Kidney (tissue), 14 donors: ENCODE data around the gene CHCHD1. TPM values are rescaled to one million over a fixed set of nuclear protein-coding genes. Genes with fewer than 3 reads are reported as not detected.
A peak's percentile ranks its signal among the peaks of the same experiment; 100 is the strongest.

Experiments
- DNase-seq, 5 donors: peaks; one replicate each; pipeline ENCODE4 v3.0.0-alpha.2; 2013 to 2020
- FAIRE-seq: peaks from 2 replicates; lab custom pipeline; 2012; peaks lifted over from hg19 to GRCh38; lab: Jason Lieb, UNC
- H3K27ac ChIP-seq, 2 donors: one replicate each; pipeline ENCODE4 v1.7.0; 2013; ENCODE audit warnings: low read depth in 2 of 2, low read length in 2 of 2, inconsistent platforms in 1 of 2
- H3K27me3 ChIP-seq: one replicate; pipeline ENCODE4 v1.7.1; 2013; ENCODE audit warnings: low read length, inconsistent platforms; ENCODE audit not compliant: control insufficient read depth, insufficient read depth
- H3K36me3 ChIP-seq, 3 donors: one replicate each; pipeline versions ENCODE4 v1.7.0 to v1.7.1; 2013; ENCODE audit warnings: low read length in 3 of 3, control low read depth in 1 of 3, inconsistent platforms in 1 of 3; ENCODE audit not compliant: insufficient read depth in 3 of 3, control insufficient read depth in 2 of 3
- H3K4me1 ChIP-seq, 3 donors: one replicate each; pipeline versions ENCODE4 v1.7.0 to v1.7.1; 2013; ENCODE audit warnings: low read length in 3 of 3, inconsistent platforms in 1 of 3, low read depth in 1 of 3; ENCODE audit not compliant: control insufficient read depth in 2 of 3, insufficient read depth in 2 of 3
- H3K4me3 ChIP-seq, 3 donors: one replicate each; pipeline versions ENCODE4 v1.7.0 to v1.8.1; 2013; ENCODE audit warnings: low read length in 3 of 3, control low read depth in 1 of 3, inconsistent platforms in 1 of 3
- H3K9ac ChIP-seq, 3 donors: one replicate each; pipeline versions ENCODE4 v1.7.0 to v1.7.1; 2013; ENCODE audit warnings: low read length in 3 of 3, control low read depth in 1 of 3, inconsistent platforms in 1 of 3
- H3K9me3 ChIP-seq, 3 donors: one replicate each; pipeline versions ENCODE4 v1.7.0 to v1.7.1; 2013; ENCODE audit warnings: low read length in 3 of 3, control low read depth in 1 of 3, inconsistent platforms in 1 of 3; ENCODE audit not compliant: control insufficient read depth in 2 of 3, insufficient read depth in 1 of 3
- CTCF ChIP-seq: IDR thresholded peaks from 3 replicates; pipeline ENCODE4 v1.5.1; 2012; ENCODE audit warnings: mild to moderate bottlenecking, moderate library complexity, borderline replicate concordance; ENCODE audit not compliant: insufficient read depth; ENCODE audit errors: extremely low read depth
- intact Hi-C: fragments of 100-400 bp; cut with DNase I; formaldehyde crosslinking; loops from one replicate; pipeline ENCODE4 v1.11.1; 2022
- polyA plus RNA-seq: library from polyadenylated mRNA; stranded (reverse); fragments of 350-450 nt; fragmentation: Illumina TruSeq; extraction: RNeasy Lipid Tissue Mini Kit (QIAGEN cat#74804); gene quantifications from one replicate; pipeline ENCODE4 v1.2.3, GENCODE V29; 2014; ENCODE audit warnings: low read depth, low replicate concordance; ENCODE audit not compliant: insufficient read depth
- total RNA-seq: library from RNA; stranded (reverse); fragmentation: NEBNext Ultra II Directional; extraction: Animal tissue kit (Norgen Biotek cat#: 25700); gene quantifications from one replicate; pipeline ENCODE4 v1.2.1, GENCODE V29; 2021
- donor health status: control.
- donor health status: control.
- donor health status: control.
- donor health status: control.
- donor health status: control.
- donor health status: DM: yes; HTN: yes; CAD: no.
- donor health status: Normal renal cell carcinoma (clear cell type).

CHCHD1 gene
- total and polyA plus RNA-seq, 2 donors from 2014 or later: 23.4 to 105 TPM

GRCh38 chr10:73817826-73818225 is 36.0 kb downstream of the CHCHD1 start:
- intact Hi-C loops: no loop called here
- TF ChIP-seq CTCF: no peak
- no peaks in the 10 kb centered on the region for H3K9me3 ChIP-seq
- peaks cover 0 to 10% (median 3%) of the 10 kb centered on the region in 3 donors for H3K4me1 ChIP-seq
- peaks cover 2 to 34% (median 4%) of the 10 kb centered on the region in 3 donors for H3K36me3 ChIP-seq
- H3K9ac ChIP-seq: no peak overlapping the region
- H3K4me3 ChIP-seq: no peak overlapping the region
- H3K27me3 ChIP-seq: no peaks in the 10 kb centered on the region
- FAIRE-seq: no peak
- DNase-seq: no peak
- peak overlapping the region in 1 of 2 donors; percentile 69 for H3K27ac ChIP-seq

GRCh38 chr10:73818402-73818801 is 36.6 kb downstream of the CHCHD1 start:
- no peak for DNase-seq

GRCh38 chr10:73819081-73819480 is 37.2 kb downstream of the CHCHD1 start:
- H3K27ac ChIP-seq: no peak overlapping the region
- H3K27me3 ChIP-seq: no peaks in the 10 kb centered on the region
- H3K36me3 ChIP-seq: peaks cover 2 to 39% (median 2%) of the 10 kb centered on the region in 3 donors
- FAIRE-seq (no peak), DNase-seq (peak in 4 of 5 donors; percentile 21 to 60 (median 42))
- peaks cover 0 to 10% (median 3%) of the 10 kb centered on the region in 3 donors for H3K4me1 ChIP-seq
- no peak for TF ChIP-seq CTCF
- H3K9me3 ChIP-seq: no peaks in the 10 kb centered on the region
- peak overlapping the region in 1 of 3 donors; percentile 12 for H3K9ac ChIP-seq
- intact Hi-C loops: no loop called here
- no peak overlapping the region for H3K4me3 ChIP-seq

More at GRCh38 chr10:73818402-73818801, 36.6 kb downstream of the CHCHD1 start:
- no peak for FAIRE-seq
- no peak overlapping the region for H3K9ac ChIP-seq
- no peaks in the 10 kb centered on the region for H3K27me3 ChIP-seq
- peaks cover 0 to 10% (median 3%) of the 10 kb centered on the region in 3 donors for H3K4me1 ChIP-seq
- H3K4me3 ChIP-seq: no peak overlapping the region
- peaks cover 2 to 34% (median 4%) of the 10 kb centered on the region in 3 donors for H3K36me3 ChIP-seq
- no peak overlapping the region for H3K27ac ChIP-seq
- H3K9me3 ChIP-seq: no peaks in the 10 kb centered on the region
- no peak for TF ChIP-seq CTCF
- intact Hi-C loops: no loop called here
